ENCODE measurements around the gene CCL1. TPM values are rescaled to one million over a fixed set of nuclear protein-coding genes. Genes with fewer than 3 reads are reported as not detected.

CCL1 gene
- total and polyA plus RNA-seq, 4 donors, result not detected

GRCh38 chr17:34398990-34399389 lies 36.0 kb upstream of the CCL1 start:
- Histone ChIP-seq H3K9me3 (ENCODE audit: control insufficient read depth in 4 of 4, low read length in 3 of 4) (no peaks in the 10 kb centered on the region), H3K4me1 (ENCODE audit: control insufficient read depth in 4 of 4, insufficient read depth in 4 of 4, low read length in 3 of 4) (no peaks in the 10 kb centered on the region), H3K36me3 (ENCODE audit: control insufficient read depth in 4 of 4, insufficient read depth in 3 of 4, low read depth in 1 of 4, low read length in 3 of 4) (no peaks in the 10 kb centered on the region), H3K27me3 (ENCODE audit: control insufficient read depth in 4 of 4, insufficient read depth in 4 of 4, low read length in 3 of 4) (no peaks in the 10 kb centered on the region), H3K4me3 (ENCODE audit: low read depth in 1 of 3, low read length in 3 of 3) (no peak overlapping the region), H3K9ac (ENCODE audit: low read depth in 1 of 2, low read length in 2 of 2) (no peak overlapping the region), H3K27ac (ENCODE audit: low read depth in 1 of 2, low read length in 2 of 2) (no peak overlapping the region)
- 23% methylated on average over 2 of the region's 2 CpGs for WGBS
- no peak for DNase-seq (ENCODE audit: low spot score)
- TF ChIP-seq HNF4A (conservative IDR thresholded peaks at IDR 0.05), result no peak

- Histone ChIP-seq H3K27ac (ENCODE audit: low read depth in 1 of 2, low read length in 2 of 2) (no peak overlapping the region), H3K4me3 (ENCODE audit: low read depth in 1 of 3, low read length in 3 of 3) (no peak overlapping the region), H3K9me3 (ENCODE audit: control insufficient read depth in 4 of 4, low read length in 3 of 4) (no peaks in the 10 kb centered on the region), H3K36me3 (ENCODE audit: control insufficient read depth in 4 of 4, insufficient read depth in 3 of 4, low read depth in 1 of 4, low read length in 3 of 4) (no peaks in the 10 kb centered on the region), H3K27me3 (ENCODE audit: control insufficient read depth in 4 of 4, insufficient read depth in 4 of 4, low read length in 3 of 4) (no peaks in the 10 kb centered on the region), H3K4me1 (ENCODE audit: control insufficient read depth in 4 of 4, insufficient read depth in 4 of 4, low read length in 3 of 4) (no peaks in the 10 kb centered on the region), H3K9ac (ENCODE audit: low read depth in 1 of 2, low read length in 2 of 2) (no peak overlapping the region)
- TF ChIP-seq RXRA (IDR thresholded peaks at IDR 0.05) (no peak), YY1 (IDR thresholded peaks at IDR 0.05) (no peak), HNF4A (conservative IDR thresholded peaks at IDR 0.05) (no peak), HNF4G (IDR thresholded peaks at IDR 0.05) (no peak), EGR1 (IDR thresholded peaks at IDR 0.05; ENCODE audit: low read depth in 2 of 2) (no peak), JUND (IDR thresholded peaks at IDR 0.05) (no peak), ZBTB33 (IDR thresholded peaks at IDR 0.05) (no peak), REST (IDR thresholded peaks at IDR 0.05) (no peak), FOXA2 (IDR thresholded peaks at IDR 0.05) (no peak), SP1 (IDR thresholded peaks at IDR 0.05) (no peak), RAD21 (IDR thresholded peaks at IDR 0.05) (no peak), FOXA1 (IDR thresholded peaks at IDR 0.05) (no peak), NR2F2 (IDR thresholded peaks at IDR 0.05) (no peak), CTCF (IDR thresholded peaks at IDR 0.05; ENCODE audit: low read depth, low read length, missing input control) (no peak), ATF3 (IDR thresholded peaks at IDR 0.05) (no peak), GABPA (IDR thresholded peaks at IDR 0.05 in 1 of 2, conservative IDR thresholded peaks at IDR 0.05 in 1 of 2) (no peak), TAF1 (conservative IDR thresholded peaks at IDR 0.05) (no peak)
- TF ChIP-seq, protein P1, sequence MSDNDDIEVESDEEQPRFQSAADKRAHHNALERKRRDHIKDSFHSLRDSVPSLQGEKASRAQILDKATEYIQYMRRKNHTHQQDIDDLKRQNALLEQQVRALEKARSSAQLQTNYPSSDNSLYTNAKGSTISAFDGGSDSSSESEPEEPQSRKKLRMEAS (IDR thresholded peaks at IDR 0.05), result no peak
- no peak for DNase-seq (ENCODE audit: low spot score)
Observed at GRCh38 chr17:34397265-34397664, 34.2 kb upstream of the CCL1 start.
